ENCODE data around the gene KCNV2.

Gene KCNV2

DNA sequence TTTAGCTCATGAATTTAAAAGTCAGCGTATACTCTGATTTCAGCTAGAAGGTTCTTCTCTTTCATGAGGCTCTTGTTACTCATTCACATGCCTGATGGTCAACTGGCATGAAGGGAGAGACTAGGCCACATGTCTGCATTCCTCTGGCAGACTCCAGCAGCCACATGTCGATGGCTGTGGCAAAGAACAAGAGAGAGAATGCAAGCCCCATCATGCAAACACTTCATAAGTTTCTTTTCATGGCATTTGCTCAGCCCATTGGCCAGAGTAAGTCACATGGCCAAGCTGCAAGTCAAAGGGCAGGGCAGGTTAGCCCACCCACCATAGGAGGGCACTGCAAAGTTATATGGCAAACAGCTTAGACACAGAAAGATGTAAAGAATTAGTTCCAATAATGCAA, 5.4 kb downstream of the KCNV2 start:
- Histone ChIP-seq H3K27me3 (ENCODE audit: control insufficient read depth, insufficient read depth, low read length) (no peaks in the 10 kb centered on the region), H3K4me2 (ENCODE audit: low read length) (no peak overlapping the region), H3K4me3 (ENCODE audit: low read length) (no peak overlapping the region), H3K9ac (ENCODE audit: low read depth, low read length) (no peak overlapping the region), H3K36me3 (ENCODE audit: insufficient read depth, low read length) (peaks cover 3% of the 10 kb centered on the region), H3K4me1 (ENCODE audit: control insufficient read depth, insufficient read depth, low read length) (peaks cover under 1% of the 10 kb centered on the region), H3K9me3 (replicated peaks; ENCODE audit: low read length) (no peaks in the 10 kb centered on the region)

DNA sequence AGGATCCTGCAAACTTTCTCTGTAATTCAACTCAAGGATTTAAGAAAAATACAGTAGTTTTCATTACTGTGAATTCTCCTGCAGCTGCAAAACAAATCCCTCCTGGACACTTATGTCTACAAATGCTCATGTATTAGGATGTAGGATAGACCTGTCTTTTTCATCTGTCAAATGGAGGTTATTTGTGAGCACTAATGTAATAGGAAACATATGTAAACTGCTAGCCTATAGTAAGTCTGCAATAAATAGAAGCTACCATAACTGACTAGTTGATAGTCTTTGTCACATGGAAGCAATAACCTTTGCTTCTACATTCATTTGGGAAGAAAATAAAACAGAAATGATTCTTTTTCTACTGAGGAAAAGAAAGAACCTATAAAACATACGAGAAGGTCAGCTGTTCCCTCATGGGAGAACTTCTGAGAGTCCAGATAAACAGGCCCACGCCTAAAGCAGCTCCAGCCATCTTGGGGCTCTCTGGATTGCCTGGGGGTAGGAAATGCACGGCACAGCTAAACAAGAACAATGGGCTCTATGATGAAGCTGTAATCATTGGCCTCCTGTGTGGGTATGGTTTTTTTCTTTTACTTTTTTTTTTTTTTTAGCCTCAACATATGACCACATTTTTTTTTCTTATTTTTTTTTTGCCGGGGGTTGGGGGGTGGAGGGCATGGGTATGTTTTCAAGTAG, 6.2 kb downstream of the KCNV2 start:
- Histone ChIP-seq H3K9ac (ENCODE audit: low read depth, low read length) (no peak overlapping the region), H3K9me3 (replicated peaks; ENCODE audit: low read length) (no peaks in the 10 kb centered on the region), H3K27me3 (ENCODE audit: control insufficient read depth, insufficient read depth, low read length) (no peaks in the 10 kb centered on the region), H3K36me3 (ENCODE audit: insufficient read depth, low read length) (peaks cover 3% of the 10 kb centered on the region), H3K4me1 (ENCODE audit: control insufficient read depth, insufficient read depth, low read length) (peaks cover 6% of the 10 kb centered on the region), H3K4me2 (ENCODE audit: low read length) (no peak overlapping the region), H3K4me3 (ENCODE audit: low read length) (no peak overlapping the region)

- Histone ChIP-seq H3K4me1 (ENCODE audit: control insufficient read depth, insufficient read depth, low read length) (peaks cover 9% of the 10 kb centered on the region), H3K9ac (ENCODE audit: low read depth, low read length) (no peak overlapping the region), H3K4me3 (ENCODE audit: low read length) (no peak overlapping the region), H3K4me2 (ENCODE audit: low read length) (no peak overlapping the region), H3K36me3 (ENCODE audit: insufficient read depth, low read length) (no peaks in the 10 kb centered on the region), H3K27me3 (ENCODE audit: control insufficient read depth, insufficient read depth, low read length) (no peaks in the 10 kb centered on the region), H3K9me3 (replicated peaks; ENCODE audit: low read length) (no peaks in the 10 kb centered on the region)
These were observed 7.8 kb downstream of the KCNV2 start for GRCh38 chr9:2725126-2725525.

- Histone ChIP-seq H3K36me3 (ENCODE audit: insufficient read depth, low read length) (no peaks in the 10 kb centered on the region), H3K9me3 (replicated peaks; ENCODE audit: low read length) (no peaks in the 10 kb centered on the region), H3K4me3 (ENCODE audit: low read length) (no peak overlapping the region), H3K27me3 (ENCODE audit: control insufficient read depth, insufficient read depth, low read length) (no peaks in the 10 kb centered on the region), H3K9ac (ENCODE audit: low read depth, low read length) (no peak overlapping the region), H3K4me1 (ENCODE audit: control insufficient read depth, insufficient read depth, low read length) (peaks cover 9% of the 10 kb centered on the region), H3K4me2 (ENCODE audit: low read length) (no peak overlapping the region)
These were observed 8.8 kb downstream of the KCNV2 start for GRCh38 chr9:2725898-2726649.

DNA sequence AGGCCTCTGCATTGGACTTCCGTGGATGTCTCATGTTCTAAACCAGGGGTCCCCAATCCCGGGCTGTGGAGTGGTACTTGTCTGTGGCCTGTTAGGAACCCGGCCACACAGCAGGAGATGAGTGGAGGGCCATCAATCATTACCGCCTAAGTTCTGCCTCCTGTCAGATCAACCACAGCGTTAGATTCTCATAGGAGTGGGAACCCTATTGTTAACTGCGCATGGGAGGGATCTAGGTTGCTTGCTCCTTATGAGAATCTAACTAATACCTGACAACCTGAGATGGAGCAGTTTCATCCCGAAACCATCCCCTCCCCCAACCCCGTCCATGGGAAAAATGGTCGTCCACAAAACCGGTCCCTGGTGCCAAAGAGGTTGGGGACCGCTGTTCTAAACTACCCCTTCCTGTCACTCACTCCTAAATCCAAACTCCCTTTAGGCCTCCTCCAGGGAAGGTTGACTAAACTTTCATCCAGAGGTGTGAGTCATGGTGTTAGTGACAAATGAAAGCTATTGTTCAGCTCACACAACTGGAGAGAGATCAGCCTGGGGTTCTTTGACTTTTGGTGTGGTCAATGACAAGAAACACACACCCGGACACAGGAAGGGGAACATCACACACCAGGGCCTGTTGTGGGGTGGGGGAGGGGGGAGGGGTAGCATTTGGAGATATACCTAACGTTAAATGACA, 9.5 kb downstream of the KCNV2 start:
- no peaks in the 10 kb centered on the region for H3K27me3 ChIP-seq (ENCODE audit: control insufficient read depth, insufficient read depth, low read length)
- peaks cover 9% of the 10 kb centered on the region for H3K4me1 ChIP-seq (ENCODE audit: control insufficient read depth, insufficient read depth, low read length)
- H3K4me2 ChIP-seq (ENCODE audit: low read length) = no peak overlapping the region
- no peak overlapping the region for H3K9ac ChIP-seq (ENCODE audit: low read depth, low read length)
- H3K36me3 ChIP-seq (ENCODE audit: insufficient read depth, low read length) = no peaks in the 10 kb centered on the region
- H3K9me3 ChIP-seq (replicated peaks; ENCODE audit: low read length) = no peaks in the 10 kb centered on the region
- no peak overlapping the region for H3K4me3 ChIP-seq (ENCODE audit: low read length)

GRCh38 chr9:2727374-2727773, 10.1 kb downstream of the KCNV2 start:
- H3K4me1 ChIP-seq (ENCODE audit: control insufficient read depth, insufficient read depth, low read length) = peaks cover 9% of the 10 kb centered on the region
- H3K4me3 ChIP-seq (ENCODE audit: low read length) = no peak overlapping the region
- H3K9me3 ChIP-seq (replicated peaks; ENCODE audit: low read length) = no peaks in the 10 kb centered on the region
- no peak overlapping the region for H3K9ac ChIP-seq (ENCODE audit: low read depth, low read length)
- H3K27me3 ChIP-seq (ENCODE audit: control insufficient read depth, insufficient read depth, low read length) = no peaks in the 10 kb centered on the region
- H3K36me3 ChIP-seq (ENCODE audit: insufficient read depth, low read length) = no peaks in the 10 kb centered on the region
- H3K4me2 ChIP-seq (ENCODE audit: low read length) = no peak overlapping the region

GRCh38 chr9:2727966-2728613, 10.8 kb downstream of the KCNV2 start:
- Histone ChIP-seq H3K4me2 (ENCODE audit: low read length) (peak overlapping the region; percentile 11), H3K9ac (ENCODE audit: low read depth, low read length) (no peak overlapping the region), H3K4me3 (ENCODE audit: low read length) (no peak overlapping the region), H3K36me3 (ENCODE audit: insufficient read depth, low read length) (no peaks in the 10 kb centered on the region), H3K9me3 (replicated peaks; ENCODE audit: low read length) (no peaks in the 10 kb centered on the region), H3K4me1 (ENCODE audit: control insufficient read depth, insufficient read depth, low read length) (peaks cover 9% of the 10 kb centered on the region), H3K27me3 (ENCODE audit: control insufficient read depth, insufficient read depth, low read length) (no peaks in the 10 kb centered on the region)

- Histone ChIP-seq H3K9me3 (replicated peaks; ENCODE audit: low read length) (no peaks in the 10 kb centered on the region), H3K36me3 (ENCODE audit: insufficient read depth, low read length) (no peaks in the 10 kb centered on the region), H3K4me1 (ENCODE audit: control insufficient read depth, insufficient read depth, low read length) (peaks cover 9% of the 10 kb centered on the region), H3K4me3 (ENCODE audit: low read length) (no peak overlapping the region), H3K4me2 (ENCODE audit: low read length) (no peak overlapping the region), H3K9ac (ENCODE audit: low read depth, low read length) (no peak overlapping the region), H3K27me3 (ENCODE audit: control insufficient read depth, insufficient read depth, low read length) (no peaks in the 10 kb centered on the region)
These were observed 11.7 kb downstream of the KCNV2 start for GRCh38 chr9:2729003-2729402.

DNA sequence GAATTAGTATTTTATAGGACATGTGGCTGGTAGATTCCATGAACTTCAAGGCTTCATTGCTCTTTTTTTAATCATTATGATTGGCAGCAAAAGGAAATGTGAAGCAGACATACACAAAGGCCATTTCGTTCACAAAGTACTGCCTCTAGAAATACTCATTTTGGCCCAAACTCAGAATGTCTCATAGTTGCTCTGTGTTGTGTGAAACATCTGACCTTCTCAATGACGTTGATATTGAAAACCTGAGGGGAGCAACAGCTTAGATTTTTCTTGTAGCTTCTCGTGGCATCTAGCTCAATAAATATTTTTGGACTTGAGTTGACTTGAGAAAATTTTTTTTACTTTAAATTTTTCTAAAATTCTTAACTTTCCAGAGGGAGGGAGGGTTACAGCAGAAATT, 12.4 kb downstream of the KCNV2 start:
- Histone ChIP-seq H3K9me3 (replicated peaks; ENCODE audit: low read length) (no peaks in the 10 kb centered on the region), H3K36me3 (ENCODE audit: insufficient read depth, low read length) (no peaks in the 10 kb centered on the region), H3K4me1 (ENCODE audit: control insufficient read depth, insufficient read depth, low read length) (peaks cover 9% of the 10 kb centered on the region), H3K4me3 (ENCODE audit: low read length) (no peak overlapping the region), H3K27me3 (ENCODE audit: control insufficient read depth, insufficient read depth, low read length) (no peaks in the 10 kb centered on the region), H3K9ac (ENCODE audit: low read depth, low read length) (no peak overlapping the region), H3K4me2 (ENCODE audit: low read length) (no peak overlapping the region)

DNA sequence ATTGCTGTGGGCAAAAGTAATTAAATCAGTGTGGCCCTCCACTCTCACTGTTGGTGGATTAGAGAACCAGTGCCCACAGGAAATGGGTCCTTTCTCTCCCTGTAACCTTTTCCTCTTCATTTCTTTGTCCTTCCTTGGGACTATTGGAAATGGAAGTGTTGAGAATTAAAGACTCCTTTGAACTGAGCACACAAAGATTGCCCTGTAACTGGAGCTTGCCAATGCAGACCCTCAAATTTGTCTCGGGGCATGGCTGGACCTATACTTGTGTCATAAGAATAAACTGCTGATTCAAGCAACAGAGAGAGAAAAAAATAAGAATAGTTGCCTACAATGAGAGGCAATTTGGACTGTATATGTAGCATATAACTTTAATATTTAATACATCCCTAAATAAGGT, 13.7 kb downstream of the KCNV2 start:
- no peaks in the 10 kb centered on the region for H3K9me3 ChIP-seq (replicated peaks; ENCODE audit: low read length)
- no peaks in the 10 kb centered on the region for H3K27me3 ChIP-seq (ENCODE audit: control insufficient read depth, insufficient read depth, low read length)
- H3K36me3 ChIP-seq (ENCODE audit: insufficient read depth, low read length) = no peaks in the 10 kb centered on the region
- no peak overlapping the region for H3K9ac ChIP-seq (ENCODE audit: low read depth, low read length)
- H3K4me2 ChIP-seq (ENCODE audit: low read length) = no peak overlapping the region
- no peak overlapping the region for H3K4me3 ChIP-seq (ENCODE audit: low read length)
- H3K4me1 ChIP-seq (ENCODE audit: control insufficient read depth, insufficient read depth, low read length) = peaks cover 9% of the 10 kb centered on the region

- H3K9ac ChIP-seq (ENCODE audit: low read depth, low read length) = no peak overlapping the region
- peaks cover 9% of the 10 kb centered on the region for H3K4me1 ChIP-seq (ENCODE audit: control insufficient read depth, insufficient read depth, low read length)
- no peaks in the 10 kb centered on the region for H3K9me3 ChIP-seq (replicated peaks; ENCODE audit: low read length)
- no peak overlapping the region for H3K4me2 ChIP-seq (ENCODE audit: low read length)
- no peaks in the 10 kb centered on the region for H3K27me3 ChIP-seq (ENCODE audit: control insufficient read depth, insufficient read depth, low read length)
- no peaks in the 10 kb centered on the region for H3K36me3 ChIP-seq (ENCODE audit: insufficient read depth, low read length)
- no peak overlapping the region for H3K4me3 ChIP-seq (ENCODE audit: low read length)
These were observed 15.2 kb downstream of the KCNV2 start for GRCh38 chr9:2732492-2732891.

Data from skeletal muscle satellite cell (primary cell).